ENCODE measurements around the gene PLB1. TPM values are rescaled to one million over a fixed set of nuclear protein-coding genes. Genes with fewer than 3 reads are reported as not detected.

The PLB1 gene
- total RNA-seq, 1 experiment from 2014 or later, result 0.10 TPM

DNA sequence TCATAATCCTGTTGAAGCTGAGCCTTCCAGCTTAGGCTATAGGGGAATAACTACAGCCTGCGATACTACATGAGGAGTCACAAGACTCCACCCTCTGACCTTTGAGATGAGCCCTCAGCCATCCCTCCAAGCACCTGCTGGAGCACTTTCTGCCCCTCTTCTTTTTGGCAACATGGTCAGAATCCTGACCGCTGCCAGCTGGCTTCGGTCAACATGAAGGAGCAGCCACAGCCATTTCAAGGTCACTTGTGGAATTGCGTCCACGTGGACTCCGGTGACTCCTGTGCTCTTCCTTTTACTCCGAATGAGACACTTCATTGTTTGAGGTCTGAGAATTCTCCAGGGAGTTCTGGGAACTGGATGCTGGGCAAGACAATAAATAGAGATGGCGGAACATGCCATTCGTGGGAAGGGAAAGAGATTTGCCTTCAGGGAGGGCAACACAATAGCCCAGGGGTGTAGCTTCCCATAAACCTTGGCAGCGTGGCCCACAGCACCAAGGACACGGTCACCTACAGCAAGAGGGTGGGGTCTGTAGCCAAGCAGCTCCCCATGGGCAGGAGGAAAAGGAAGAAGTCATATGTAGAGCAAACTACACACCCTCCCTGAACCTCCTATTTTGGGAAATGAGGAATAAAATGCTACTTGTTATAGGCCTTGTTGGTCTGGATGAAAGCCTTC, 182.5 kb downstream of the PLB1 start:
- DNase-seq (ENCODE audit: low read depth), result no peak
- in situ Hi-C loops (cut with HindIII; ENCODE audit: low pct_unique_long_range_greater_than_20kb, low sequenced_read_pairs), result no loop called here

DNA sequence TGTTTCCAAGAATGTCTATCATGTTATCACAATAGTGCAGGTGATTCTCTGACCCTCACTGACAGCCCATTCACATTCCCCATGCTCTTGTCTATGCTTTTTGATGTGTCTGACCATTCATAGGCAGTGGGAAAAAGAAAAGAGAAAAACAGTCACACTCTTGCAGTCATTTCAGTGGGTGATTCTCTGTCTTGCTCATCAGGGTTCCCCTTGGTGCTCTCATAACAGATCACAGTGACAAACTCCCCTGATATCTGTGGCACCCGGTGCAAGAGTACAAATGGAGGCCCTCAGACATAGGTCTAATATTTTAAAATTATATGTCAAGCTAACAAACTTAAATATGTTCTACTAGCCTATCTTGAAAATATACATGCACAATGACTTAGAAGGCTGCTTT, 183.1 kb downstream of the PLB1 start:
- in situ Hi-C loops (cut with HindIII; ENCODE audit: low pct_unique_long_range_greater_than_20kb, low sequenced_read_pairs), result no loop called here
- no peak for DNase-seq (ENCODE audit: low read depth)

DNA sequence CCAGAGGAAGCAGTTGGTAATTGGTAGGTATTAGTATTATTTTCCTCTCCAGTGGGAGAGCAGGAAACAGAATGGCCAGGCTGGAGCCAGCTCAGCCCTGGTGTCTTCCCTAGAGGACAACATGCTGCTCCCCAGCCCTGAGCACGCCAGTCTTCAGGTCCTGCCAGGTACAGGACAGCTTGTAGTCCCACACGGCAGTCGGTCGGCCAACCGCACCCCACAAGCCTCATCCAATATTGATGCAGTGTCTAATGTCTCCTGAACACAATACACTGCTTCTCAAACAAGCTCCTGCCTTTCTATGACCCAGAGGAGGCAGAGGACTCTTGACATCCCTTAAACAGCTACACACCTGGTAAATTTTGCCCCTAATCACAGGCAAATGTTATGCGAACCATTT, 184.8 kb downstream of the PLB1 start:
- DNase-seq (ENCODE audit: low read depth), result no peak
- in situ Hi-C loops (cut with HindIII; ENCODE audit: low pct_unique_long_range_greater_than_20kb, low sequenced_read_pairs), result no loop called here

DNA sequence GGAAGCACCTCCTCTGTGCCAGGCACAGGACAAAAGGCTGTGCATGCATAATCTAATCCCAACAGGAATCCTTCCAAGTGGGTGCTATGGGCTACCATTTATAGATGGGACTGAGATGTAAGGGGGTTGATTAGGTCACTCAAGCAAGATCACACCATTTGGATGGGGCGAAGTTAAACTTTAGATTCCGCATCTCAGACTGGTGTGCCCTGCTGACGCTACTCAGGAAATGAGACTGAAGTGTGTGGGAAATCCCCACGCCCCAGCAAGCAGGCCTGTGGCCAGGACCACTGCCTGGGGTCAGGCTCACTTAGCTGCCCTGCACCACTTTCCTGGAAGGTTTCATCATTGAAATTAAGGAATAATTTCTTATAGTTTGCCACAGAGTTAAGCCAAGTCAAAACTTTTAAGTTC, 185.3 kb downstream of the PLB1 start:
- peak; percentile 45 for DNase-seq (ENCODE audit: low read depth)
- in situ Hi-C loops (cut with HindIII; ENCODE audit: low pct_unique_long_range_greater_than_20kb, low sequenced_read_pairs), result no loop called here

DNA sequence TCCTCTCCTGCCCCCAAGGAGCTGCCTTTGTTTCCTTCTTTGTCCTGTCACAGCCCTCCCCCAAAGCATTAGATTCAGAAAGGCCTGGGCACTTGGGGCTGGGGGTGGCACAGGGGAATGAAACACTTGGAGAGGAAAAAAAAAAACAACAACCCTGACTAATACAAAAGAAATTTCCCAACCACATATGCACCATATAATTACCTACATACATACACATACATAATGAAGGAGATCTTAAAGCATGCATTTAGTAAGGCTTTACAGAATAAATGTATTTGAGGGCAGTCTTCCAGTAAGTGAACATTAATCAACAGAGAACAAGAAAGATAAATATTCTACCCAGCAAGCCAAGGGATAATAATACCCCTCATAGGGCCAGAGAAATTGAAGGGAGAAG, 185.7 kb downstream of the PLB1 start:
- DNase-seq (ENCODE audit: low read depth), result peak; percentile 19

DNA sequence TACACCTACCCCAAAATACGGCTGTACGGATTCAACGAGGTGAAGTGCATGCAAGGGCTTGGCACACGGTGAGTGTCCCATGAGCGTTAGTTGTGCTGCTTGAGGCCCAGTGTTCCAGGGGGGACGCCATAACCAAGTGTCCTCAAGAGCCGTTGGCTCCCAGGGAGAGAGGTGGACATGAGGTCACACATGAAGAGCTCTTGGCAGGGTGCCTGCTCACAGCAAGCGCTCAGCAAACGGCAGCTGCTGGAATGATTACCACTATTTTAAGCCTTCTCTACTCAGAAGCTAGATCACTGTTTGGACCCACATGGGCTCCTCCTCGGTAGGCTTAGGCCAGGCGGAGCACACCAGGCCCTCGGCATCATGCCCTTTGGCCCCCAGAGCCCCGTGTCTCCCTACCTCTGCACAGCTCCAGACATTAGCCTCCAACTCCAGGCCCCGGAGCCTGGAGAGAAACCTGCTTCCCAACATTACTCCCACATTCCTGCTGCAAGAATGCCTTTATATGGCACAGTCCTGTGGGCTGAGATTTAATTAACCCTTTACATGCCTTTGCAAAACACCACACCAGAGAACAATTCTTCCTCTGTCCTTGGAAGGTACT, 187.3 kb downstream of the PLB1 start:
- DNase-seq (ENCODE audit: low read depth), result peak; percentile 80
- in situ Hi-C loops (cut with HindIII; ENCODE audit: low pct_unique_long_range_greater_than_20kb, low sequenced_read_pairs), result no loop called here

More for the DNA sequence above, 185.7 kb downstream of the PLB1 start:
- in situ Hi-C loops (cut with HindIII; ENCODE audit: low pct_unique_long_range_greater_than_20kb, low sequenced_read_pairs), result no loop called here

DNA sequence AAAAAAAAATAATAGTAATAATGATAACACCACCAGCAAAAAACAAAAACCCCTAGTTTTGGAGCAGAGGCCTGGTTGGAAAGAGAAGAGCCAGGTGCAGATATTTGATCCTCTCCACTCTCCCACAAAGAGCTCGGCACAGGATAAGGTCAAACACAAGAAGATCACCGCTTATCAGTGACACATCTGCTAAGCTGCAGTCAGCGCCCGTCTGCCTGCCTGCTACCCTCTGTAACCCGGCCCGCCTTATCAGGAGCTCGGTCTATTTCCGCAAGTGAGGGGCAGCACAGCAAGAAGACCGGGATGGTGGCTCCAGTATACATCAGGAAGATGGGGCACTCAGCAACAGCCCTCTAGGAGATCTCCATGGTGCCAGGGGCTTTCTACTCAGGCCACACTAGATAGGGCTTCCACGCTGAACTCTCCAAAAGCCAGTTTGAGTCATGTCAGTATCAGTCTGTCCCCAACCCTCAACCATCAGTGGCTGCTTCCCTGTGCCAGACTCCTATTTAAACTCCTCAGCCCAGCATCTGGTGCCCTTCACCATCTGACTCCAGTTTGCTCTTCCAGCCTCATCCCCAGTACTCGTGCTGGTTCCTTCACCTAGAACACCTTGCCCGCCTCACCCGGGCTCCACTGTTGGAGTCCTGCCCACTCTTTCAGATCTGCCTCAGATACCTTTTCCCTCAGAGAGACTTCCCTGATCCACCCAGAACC, 188.4 kb downstream of the PLB1 start:
- in situ Hi-C loops (cut with HindIII; ENCODE audit: low pct_unique_long_range_greater_than_20kb, low sequenced_read_pairs), result no loop called here
- no peak for DNase-seq (ENCODE audit: low read depth)

DNA sequence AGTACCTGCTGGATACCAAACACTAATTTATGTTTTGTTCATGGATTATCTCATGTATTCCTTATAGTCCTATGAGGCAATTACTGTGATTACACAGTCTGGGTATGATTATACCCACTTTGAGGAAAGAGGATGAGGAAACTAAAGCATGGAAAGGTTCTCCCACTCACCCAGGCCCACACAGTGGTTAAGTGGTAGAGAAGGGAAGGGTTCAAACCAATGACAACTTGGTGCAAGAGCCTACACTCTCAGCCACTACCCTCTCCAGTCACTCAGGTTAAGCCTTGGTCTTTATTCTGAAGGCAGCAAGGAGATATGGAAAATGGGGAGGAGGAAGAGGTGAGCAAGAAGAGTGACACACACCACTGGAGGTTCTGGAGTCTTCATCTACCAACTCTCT, 191.3 kb downstream of the PLB1 start:
- DNase-seq (ENCODE audit: low read depth), result no peak
- in situ Hi-C loops (cut with HindIII; ENCODE audit: low pct_unique_long_range_greater_than_20kb, low sequenced_read_pairs), result no loop called here

DNA sequence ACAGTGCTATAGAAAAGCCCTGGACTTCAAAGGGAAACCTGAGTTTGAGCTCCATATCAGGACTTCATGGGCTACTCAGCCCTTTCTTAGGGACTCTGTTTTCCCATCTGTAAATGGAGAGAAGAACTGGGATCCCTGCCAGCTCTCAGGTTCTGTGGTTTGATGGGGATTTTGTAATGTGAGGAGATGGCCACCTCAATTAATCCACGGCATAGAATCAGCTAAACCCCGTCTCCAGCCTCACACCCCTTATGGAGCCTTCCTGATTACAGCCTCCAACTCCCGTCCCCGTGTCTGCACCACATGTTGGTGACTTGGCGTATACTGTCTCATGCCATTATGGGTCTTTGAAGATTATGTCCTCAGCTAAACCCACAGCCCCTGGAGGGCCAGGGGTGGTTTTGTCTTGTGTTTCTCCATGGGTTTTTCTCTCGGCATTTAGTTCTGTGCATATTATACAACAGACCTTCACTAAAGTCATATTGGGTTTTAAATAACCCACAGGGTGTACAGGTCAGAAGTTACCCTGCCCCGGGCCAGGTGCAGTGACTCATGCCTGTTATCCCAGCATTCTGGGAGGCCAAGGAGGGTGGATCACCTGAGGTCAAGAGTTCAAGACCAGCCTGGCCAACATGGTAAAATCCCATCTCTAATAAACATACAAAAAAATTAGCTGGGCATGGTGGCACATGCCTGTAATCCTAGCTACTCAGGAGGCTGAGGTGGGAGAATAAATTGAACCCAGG, 192.0 kb downstream of the PLB1 start:
- in situ Hi-C loops (cut with HindIII; ENCODE audit: low pct_unique_long_range_greater_than_20kb, low sequenced_read_pairs), result no loop called here
- DNase-seq (ENCODE audit: low read depth), result no peak

DNA sequence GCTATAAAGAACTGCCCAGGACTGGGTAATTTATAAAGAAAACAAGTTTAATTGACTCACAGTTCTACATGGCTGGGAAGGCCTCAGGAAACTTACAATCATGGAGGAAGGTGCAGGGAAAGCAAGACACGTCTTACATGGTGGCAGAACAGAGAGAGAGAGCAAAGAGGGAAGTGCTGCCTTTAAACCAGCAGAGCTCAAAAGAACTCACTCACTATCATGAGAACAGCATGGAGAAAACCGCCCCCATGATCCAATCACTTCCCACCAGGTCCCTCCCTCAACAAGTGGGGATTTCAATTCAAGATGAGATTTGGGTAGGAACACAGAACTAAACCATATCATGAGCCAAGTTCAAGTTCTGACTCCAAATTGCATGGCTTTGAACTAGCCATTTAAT, 193.0 kb downstream of the PLB1 start:
- in situ Hi-C loops (cut with HindIII; ENCODE audit: low pct_unique_long_range_greater_than_20kb, low sequenced_read_pairs), result no loop called here
- no peak for DNase-seq (ENCODE audit: low read depth)

DNA sequence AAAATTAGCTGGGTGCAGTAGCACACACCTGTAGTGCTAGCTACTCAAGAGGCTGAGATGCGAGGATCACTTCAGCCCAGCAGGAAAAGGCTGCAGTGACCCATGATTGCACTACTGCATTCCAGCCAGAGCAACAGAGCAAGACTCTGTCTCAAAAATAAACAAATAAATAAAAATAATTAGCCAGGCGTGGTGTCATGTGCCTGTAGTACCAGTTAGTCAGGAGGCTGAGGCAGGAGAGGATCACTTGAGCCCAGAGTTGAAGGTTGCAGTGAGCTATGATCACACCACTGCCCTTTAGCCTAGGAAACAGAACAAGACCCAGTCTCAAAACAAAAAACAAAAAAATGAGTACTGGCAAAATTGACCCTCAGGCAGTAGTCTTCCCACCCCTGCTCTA, 193.9 kb downstream of the PLB1 start:
- in situ Hi-C loops (cut with HindIII; ENCODE audit: low pct_unique_long_range_greater_than_20kb, low sequenced_read_pairs), result no loop called here
- peak; percentile 75 for DNase-seq (ENCODE audit: low read depth)

DNA sequence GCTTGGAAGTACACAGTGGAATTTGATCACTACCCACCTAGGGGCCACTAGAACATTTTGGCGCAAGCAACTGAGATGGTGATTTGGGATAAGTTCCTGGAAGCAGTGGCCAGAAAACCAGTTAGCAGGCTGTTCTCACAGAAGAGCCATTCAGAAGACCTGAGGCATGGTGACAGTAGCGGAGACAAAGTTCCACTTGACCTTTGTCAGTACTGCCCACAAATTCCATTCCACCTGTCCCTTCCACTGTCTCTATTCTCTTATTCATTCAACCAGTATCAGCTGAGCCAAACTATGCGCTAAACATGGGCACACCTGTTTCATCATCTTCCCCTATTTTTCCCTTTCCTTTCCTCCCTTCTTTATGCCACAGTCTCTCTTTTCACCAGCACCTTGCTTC, 196.6 kb downstream of the PLB1 start:
- DNase-seq (ENCODE audit: low read depth), result no peak

DNA sequence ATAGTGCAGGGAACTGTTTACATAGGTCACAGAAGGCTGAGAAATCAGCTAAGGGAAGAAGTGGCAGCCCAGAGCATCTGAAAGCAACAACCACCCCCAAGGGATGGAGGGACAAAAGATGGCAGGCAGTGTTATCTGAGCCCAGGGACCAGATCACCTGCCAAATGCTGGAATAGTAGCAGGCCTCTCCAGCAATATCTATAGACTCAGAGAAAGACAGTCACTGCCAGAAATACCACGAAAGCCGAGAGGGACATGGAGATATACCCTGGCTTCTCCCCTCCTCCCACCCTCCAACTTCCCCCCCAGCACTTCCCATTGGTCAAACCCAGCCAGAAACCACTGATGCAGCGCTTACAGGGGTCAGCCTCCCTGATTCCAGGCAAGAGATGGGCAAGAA, 197.4 kb downstream of the PLB1 start:
- in situ Hi-C loops (cut with HindIII; ENCODE audit: low pct_unique_long_range_greater_than_20kb, low sequenced_read_pairs), result no loop called here
- no peak for DNase-seq (ENCODE audit: low read depth)

More for the DNA sequence above, 196.6 kb downstream of the PLB1 start:
- in situ Hi-C loops (cut with HindIII; ENCODE audit: low pct_unique_long_range_greater_than_20kb, low sequenced_read_pairs), result no loop called here

Other genes starting within 250 kb of the PLB1 start
- 78.1 and 93.2 TPM in 2 replicates for gene FOSL2, start 103.2 kb upstream of the PLB1 start, total RNA-seq (2014; rRNA removed; shearing (Covaris generic); ENCODE audit: low replicate concordance)